T1000 (cell line): ENCODE measurements around the gene RAB30.

Experiments
- DNase-seq: peaks from one replicate; lab custom pipeline; 2025; ENCODE audit warnings: mixed read lengths; lab: John Stamatoyannopoulos, UW

Gene RAB30

GRCh38 chr11:83039566-83039965 lies 32.1 kb downstream of the RAB30 start:
- DNase-seq = no peak

- no peak for DNase-seq
Observed at GRCh38 chr11:83037877-83038276, 33.8 kb downstream of the RAB30 start.

GRCh38 chr11:83036701-83037100 lies 35.0 kb downstream of the RAB30 start:
- no peak for DNase-seq

- DNase-seq = no peak
Observed at GRCh38 chr11:83035070-83035854, 36.4 kb downstream of the RAB30 start.

- no peak for DNase-seq
Observed at GRCh38 chr11:83034673-83035014, 37.1 kb downstream of the RAB30 start.

GRCh38 chr11:83033972-83034672 lies 37.6 kb downstream of the RAB30 start:
- DNase-seq = no peak

- DNase-seq = no peak
Observed at GRCh38 chr11:83033371-83033770, 38.3 kb downstream of the RAB30 start.

- DNase-seq = no peak
Observed at GRCh38 chr11:83031127-83031526, 40.6 kb downstream of the RAB30 start.

- no peak for DNase-seq
Observed at GRCh38 chr11:83027794-83028193, 43.9 kb downstream of the RAB30 start.

GRCh38 chr11:83027289-83027688 lies 44.4 kb downstream of the RAB30 start:
- DNase-seq = no peak

GRCh38 chr11:83026229-83026628 lies 45.5 kb downstream of the RAB30 start:
- DNase-seq = no peak

GRCh38 chr11:83025267-83025704 lies 46.4 kb downstream of the RAB30 start:
- DNase-seq = no peak

- DNase-seq = no peak
Observed at GRCh38 chr11:83024270-83024854, 47.3 kb downstream of the RAB30 start.

- DNase-seq = no peak
Observed at GRCh38 chr11:83023410-83023809, 48.3 kb downstream of the RAB30 start.

- DNase-seq = no peak
Observed at GRCh38 chr11:83021780-83022125, 49.9 kb downstream of the RAB30 start.

- no peak for DNase-seq
Observed at GRCh38 chr11:83020942-83021779, 50.5 kb downstream of the RAB30 start.

- DNase-seq = no peak
Observed at GRCh38 chr11:83019888-83020579, 51.7 kb downstream of the RAB30 start.

GRCh38 chr11:83014951-83015350 lies 56.7 kb downstream of the RAB30 start:
- DNase-seq = no peak

- no peak for DNase-seq
Observed at GRCh38 chr11:83012168-83013067, 59.3 kb downstream of the RAB30 start.

GRCh38 chr11:83011333-83012167 lies 60.1 kb downstream of the RAB30 start:
- no peak for DNase-seq
